Uterus (tissue), 2 donors: ENCODE measurements around the gene FBXW8.

ENCODE experiments used
- POLR2A ChIP-seq, 2 donors: fragments of 450-650 bp; IDR thresholded peaks; one replicate each; pipeline ENCODE4 v1.6.1; 2016; ENCODE audit warnings: antibody characterized with exemption in 2 of 2, mild to moderate bottlenecking in 1 of 2, moderate library complexity in 1 of 2
- TF ChIP-seq, protein P1 (sequence below), 4 experiments: fragments of 200-600 bp in 2 of 4; fragments of 450-650 bp in 2 of 4; sonication (generic) in 2 of 4; IDR thresholded peaks; one replicate each; pipeline ENCODE4 v1.5.1; 2016 to 2019; ENCODE audit warnings: antibody characterized with exemption in 4 of 4, mild to moderate bottlenecking in 2 of 4, moderate library complexity in 1 of 4

DNA sequence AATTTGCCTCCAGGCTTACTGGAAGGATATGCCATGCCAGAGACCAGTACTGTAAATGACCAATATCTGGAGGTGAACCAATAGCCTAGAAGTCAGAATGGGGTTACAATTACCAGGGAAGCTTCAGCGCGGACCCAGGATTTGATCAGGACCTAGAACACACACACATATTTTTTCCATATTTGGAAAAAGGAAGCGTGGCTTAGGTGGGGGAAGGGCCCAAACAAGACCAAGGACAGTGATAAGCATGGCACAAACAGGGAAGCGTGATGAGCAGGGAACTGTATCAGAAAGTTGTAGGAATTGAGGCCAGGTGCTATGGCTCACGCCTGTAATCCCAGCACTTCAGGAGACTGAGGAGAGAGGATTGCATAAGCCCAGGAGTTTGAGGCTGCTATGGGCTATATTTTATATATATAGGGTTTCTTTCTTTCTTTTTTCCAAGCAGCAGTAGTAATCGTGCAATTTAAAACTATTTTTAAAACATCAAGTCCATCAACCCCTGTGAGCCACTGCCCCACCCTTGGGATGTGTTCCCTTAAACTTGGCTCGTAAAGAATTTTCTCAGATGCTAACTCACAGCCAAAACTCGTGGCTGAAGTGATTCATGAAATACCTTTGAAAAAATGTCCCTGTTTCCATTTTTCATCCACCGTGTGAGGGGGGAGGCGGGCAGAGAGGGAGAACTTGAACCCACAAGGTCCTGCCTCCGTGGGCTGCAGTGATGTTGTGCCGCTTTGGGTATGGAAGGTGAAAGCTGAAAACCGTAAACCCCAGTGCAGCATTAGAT lies 46.2 kb upstream of the FBXW8 start:
- TF ChIP-seq, protein P1, sequence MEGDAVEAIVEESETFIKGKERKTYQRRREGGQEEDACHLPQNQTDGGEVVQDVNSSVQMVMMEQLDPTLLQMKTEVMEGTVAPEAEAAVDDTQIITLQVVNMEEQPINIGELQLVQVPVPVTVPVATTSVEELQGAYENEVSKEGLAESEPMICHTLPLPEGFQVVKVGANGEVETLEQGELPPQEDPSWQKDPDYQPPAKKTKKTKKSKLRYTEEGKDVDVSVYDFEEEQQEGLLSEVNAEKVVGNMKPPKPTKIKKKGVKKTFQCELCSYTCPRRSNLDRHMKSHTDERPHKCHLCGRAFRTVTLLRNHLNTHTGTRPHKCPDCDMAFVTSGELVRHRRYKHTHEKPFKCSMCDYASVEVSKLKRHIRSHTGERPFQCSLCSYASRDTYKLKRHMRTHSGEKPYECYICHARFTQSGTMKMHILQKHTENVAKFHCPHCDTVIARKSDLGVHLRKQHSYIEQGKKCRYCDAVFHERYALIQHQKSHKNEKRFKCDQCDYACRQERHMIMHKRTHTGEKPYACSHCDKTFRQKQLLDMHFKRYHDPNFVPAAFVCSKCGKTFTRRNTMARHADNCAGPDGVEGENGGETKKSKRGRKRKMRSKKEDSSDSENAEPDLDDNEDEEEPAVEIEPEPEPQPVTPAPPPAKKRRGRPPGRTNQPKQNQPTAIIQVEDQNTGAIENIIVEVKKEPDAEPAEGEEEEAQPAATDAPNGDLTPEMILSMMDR (IDR thresholded peaks at IDR 0.05) = no peak
- TF ChIP-seq POLR2A (IDR thresholded peaks at IDR 0.05) = no peak
